GM21367 (cell line): ENCODE measurements around the gene AIRE.
"Not testable (repeated sequence)": the region's sequence is repeated elsewhere in the genome, so short reads cannot be mapped to it uniquely, and the experiment has no call there.

ENCODE experiments used
- ATAC-seq: cut with Tn5 transposase; IDR thresholded peaks from one replicate; pipeline ENCODE4 v1.9.1; 2021; ENCODE audit not compliant: unreplicated experiment

Gene AIRE

DNA sequence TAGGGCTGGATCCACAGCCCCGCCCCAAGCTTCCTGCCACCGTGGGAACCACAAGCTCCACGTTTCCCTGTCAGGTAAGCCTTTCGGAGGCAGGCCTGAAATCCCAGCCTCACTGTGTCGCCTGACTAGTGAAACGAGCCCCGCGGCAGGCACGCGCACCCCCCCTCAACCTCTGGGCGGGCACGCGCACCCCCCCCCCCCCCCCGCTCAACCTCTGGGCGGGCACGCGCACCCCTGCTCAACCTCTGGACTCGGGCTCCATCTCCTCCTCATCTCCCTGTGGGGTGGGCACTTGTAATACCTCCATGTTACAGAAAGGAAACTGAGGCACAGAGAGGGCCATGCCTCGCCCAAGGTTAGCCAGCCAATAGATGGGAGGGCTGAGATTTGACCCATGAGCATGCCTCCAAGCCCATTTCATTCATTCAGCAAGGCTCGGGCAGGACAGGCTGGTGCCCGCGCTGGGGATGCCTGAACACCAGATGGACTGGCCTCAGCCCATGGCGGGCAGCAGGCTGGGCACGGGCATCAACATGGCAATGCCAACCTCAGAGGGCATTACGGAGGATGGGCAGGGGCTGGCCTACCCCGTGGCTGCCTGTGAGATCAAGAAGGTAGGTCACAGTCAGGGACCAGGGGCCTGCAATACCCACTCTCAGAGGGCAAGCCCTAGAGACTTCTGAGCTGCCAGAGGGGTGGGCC is 48.8 kb downstream of the AIRE start:
- ATAC-seq = no peak

- ATAC-seq = no peak
These were observed 49.8 kb downstream of the AIRE start for GRCh38 chr21:44335266-44336059.

- ATAC-seq = no peak
These were observed 51.8 kb downstream of the AIRE start for GRCh38 chr21:44337449-44337848.

DNA sequence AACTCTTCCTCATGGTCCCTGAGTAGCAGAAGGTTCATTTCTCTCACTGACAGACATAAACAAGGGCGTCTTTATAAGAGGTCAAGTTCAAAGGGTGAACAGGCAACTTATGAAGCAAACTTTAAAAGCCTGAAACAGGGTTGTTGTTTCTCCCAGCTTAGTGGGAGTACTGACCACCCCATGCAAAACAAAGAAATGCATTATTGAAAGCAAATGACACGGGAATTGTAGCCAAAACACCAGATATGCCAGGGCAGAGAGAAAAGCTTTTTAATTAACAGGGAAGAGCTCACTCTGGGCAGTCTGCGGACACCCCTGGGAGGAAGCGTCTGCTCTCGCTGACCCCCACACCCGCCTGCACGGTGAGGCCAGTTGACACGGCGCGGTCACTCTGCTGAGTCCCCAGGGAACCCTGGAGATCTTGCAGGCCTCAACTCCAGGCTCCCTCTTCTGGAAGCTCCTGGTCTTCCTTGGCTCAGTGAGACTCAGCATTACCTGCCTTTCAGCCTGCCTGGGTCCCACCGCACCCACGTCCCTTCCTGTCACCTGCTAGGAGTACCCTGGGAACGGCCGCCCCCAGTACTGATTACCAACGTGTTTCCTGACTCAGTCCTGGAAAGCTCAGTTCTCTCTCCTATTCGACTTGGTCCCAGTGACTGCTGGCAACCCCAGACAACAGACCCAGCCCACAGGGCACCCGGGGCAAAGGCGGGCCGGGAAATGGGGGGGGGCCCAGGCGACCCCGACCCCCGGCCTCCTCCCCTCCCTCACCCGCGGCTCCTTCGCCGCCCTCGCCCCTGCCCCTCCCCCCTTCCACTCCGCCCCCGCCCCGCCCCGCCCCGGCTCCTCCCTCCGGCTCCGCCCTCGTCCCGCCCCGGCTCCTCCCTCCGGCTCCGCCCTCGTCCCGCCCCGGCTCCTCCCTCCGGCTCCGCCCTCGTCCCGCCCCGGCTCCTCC is 52.5 kb downstream of the AIRE start:
- ATAC-seq = no peak

- peak; percentile 79 for ATAC-seq
These were observed 53.6 kb downstream of the AIRE start, which contains the start of gene CFAP410 for GRCh38 chr21:44338971-44339910. Gene CFAP410, minus strand, starts transcription at chr21:44339390. Its CDS starts 196 bp downstream, at chr21:44339194.

GRCh38 chr21:44341726-44342458 is 56.2 kb downstream of the AIRE start:
- not testable (repeated sequence) for ATAC-seq

DNA sequence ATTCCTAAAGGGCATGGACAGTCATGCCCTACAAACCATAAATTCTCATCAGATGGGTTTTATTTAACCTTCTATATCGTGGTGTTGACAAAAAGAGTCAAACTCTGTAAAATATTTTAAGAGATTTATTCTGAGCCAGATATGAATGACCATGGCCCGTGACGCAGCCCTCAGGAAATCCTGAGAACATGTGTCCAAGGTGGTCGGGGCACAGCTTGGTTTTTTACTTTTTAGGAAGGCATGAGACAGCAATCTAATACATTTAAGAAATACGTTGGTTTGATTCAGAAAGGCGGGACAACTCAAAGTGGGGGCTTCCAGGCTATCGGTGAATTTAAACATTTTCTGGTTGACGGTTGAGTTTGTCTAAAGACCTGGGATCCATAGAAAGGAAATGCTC is 57.3 kb downstream of the AIRE start:
- not testable (repeated sequence) for ATAC-seq

- no peak for ATAC-seq
These were observed 59.0 kb downstream of the AIRE start for GRCh38 chr21:44344541-44345183.

GRCh38 chr21:44345495-44345894 is 59.8 kb downstream of the AIRE start:
- no peak for ATAC-seq

- no peak for ATAC-seq
These were observed 62.3 kb downstream of the AIRE start for GRCh38 chr21:44347911-44348451.
